Right cardiac atrium (tissue), 5 donors: ENCODE results near the gene URB1. TPM values are rescaled to one million over a fixed set of nuclear protein-coding genes. Genes with fewer than 3 reads are reported as not detected.

Experiments used
- ATAC-seq, 2 donors: fragments of 200-7000 bp; cut with Tn5 transposase; one replicate each; pipeline versions ENCODE4 v1.8.0 to v1.9.1; 2020; ENCODE audit warnings: moderate library complexity in 2 of 2, mild to moderate bottlenecking in 1 of 2
- DNase-seq, 3 donors: peaks; one replicate each; pipeline ENCODE4 v3.0.0-alpha.2; 2020
- H3K27ac ChIP-seq: one replicate; pipeline ENCODE4 v1.5.1; 2013; ENCODE audit warnings: mild to moderate bottlenecking, low read length, control low read depth, moderate library complexity
- H3K27me3 ChIP-seq: one replicate; pipeline ENCODE4 v1.6.1; 2013; ENCODE audit not compliant: control insufficient read depth, insufficient read depth
- H3K4me1 ChIP-seq: one replicate; pipeline ENCODE4 v1.6.1; 2013; ENCODE audit warnings: low read length; ENCODE audit not compliant: control insufficient read depth, insufficient read depth
- H3K4me3 ChIP-seq: one replicate; pipeline ENCODE4 v1.5.1; 2013; ENCODE audit warnings: low read length, control low read depth
- H3K9me3 ChIP-seq: one replicate; pipeline ENCODE4 v1.6.1; 2013; ENCODE audit warnings: low read length; ENCODE audit not compliant: control insufficient read depth
- WGBS: extraction: QIAGEN DNeasy Blood & Tissue Kit; methylation state at CpG from one replicate; pipeline ENCODE4 v1.1.7; 2013; 5-methylcytosine and 5-hydroxymethylcytosine counted together
- intact Hi-C, 4 donors: fragments of 100-400 bp; cut with DNase I; formaldehyde crosslinking; loops; one replicate each; pipeline versions ENCODE4 v1.11.0 to v1.14.0; 2022 to 2023
- polyA plus RNA-seq: library from polyadenylated mRNA; stranded (reverse); fragments of 200-250 nt; gene quantifications from one replicate; pipeline ENCODE4 v1.2.3, GENCODE V29; 2013
- total RNA-seq, 4 donors: library from RNA; stranded (reverse); fragmentation: NEBNext Ultra II Directional; extraction: Animal tissue kit (Norgen Biotek cat#: 25700); gene quantifications; one replicate each; pipeline ENCODE4 v1.2.1, GENCODE V29; 2021
- donor health status: healthy with polysubstance abuse.
- donor health status: DM: no; HTN: yes; CAD: no.
- donor health status: DM: no; HTN: no; CAD: no.
- donor health status: DM: no; HTN: yes; CAD: no; lungs with severe emphysema.
- donor health status: DM: yes; HTN: yes; CAD: no.

The URB1 gene
- total and polyA plus RNA-seq, 5 donors, result 3.3 to 13.8 (median 9.8) TPM

DNA sequence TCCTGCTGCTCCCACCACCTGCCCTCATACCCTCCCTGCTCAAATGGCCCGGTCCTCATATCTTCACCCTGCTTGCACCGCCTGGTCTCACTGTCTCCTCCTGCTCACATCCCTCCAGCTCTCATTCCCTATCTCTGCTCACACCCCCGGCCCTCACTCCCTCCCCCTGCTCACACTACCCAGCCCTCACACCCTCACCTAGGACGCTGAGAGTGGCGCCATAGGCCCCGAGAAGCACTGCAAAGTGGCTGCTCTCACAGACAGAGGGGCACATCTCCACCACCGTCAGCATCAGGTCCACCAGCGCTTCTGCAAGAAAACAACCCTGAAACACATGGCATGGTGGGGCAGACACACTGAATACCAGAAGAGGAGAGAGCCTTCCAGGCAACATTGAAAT lies 55.6 kb downstream of the URB1 start:
- Histone ChIP-seq H3K4me3 (no peak overlapping the region), H3K4me1 (no peaks in the 10 kb centered on the region), H3K27me3 (no peaks in the 10 kb centered on the region), H3K9me3 (no peaks in the 10 kb centered on the region), H3K27ac (no peak overlapping the region)
- WGBS, result 73% methylated on average over 8 of the region's 8 CpGs
- intact Hi-C loops, result no loop called here
- DNase-seq (no peak), ATAC-seq (peak in 1 of 2 donors; percentile 14)

DNA sequence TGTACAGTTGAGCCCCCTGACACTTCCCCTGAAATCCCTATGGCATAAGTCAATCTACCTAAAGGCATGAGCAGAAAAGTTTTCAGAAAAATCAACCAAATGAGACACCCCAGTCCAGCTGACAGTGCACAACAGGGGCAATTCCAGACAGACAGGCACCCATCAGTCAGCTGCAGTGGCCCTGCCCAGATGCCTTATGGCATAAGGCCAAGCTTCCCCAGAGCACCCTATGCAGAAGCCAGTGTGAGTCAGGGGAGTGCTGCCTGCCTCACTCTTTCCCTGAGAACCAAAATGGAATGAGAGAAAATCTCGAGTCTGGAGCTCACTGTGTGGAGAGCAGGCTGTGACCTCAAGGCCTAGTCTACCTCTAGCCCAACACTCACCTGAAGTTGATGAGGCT lies 56.1 kb downstream of the URB1 start:
- Histone ChIP-seq H3K27ac (no peak overlapping the region), H3K4me1 (no peaks in the 10 kb centered on the region), H3K9me3 (no peaks in the 10 kb centered on the region), H3K27me3 (no peaks in the 10 kb centered on the region), H3K4me3 (no peak overlapping the region)
- ATAC-seq (no peak), DNase-seq (no peak)
- 56% methylated on average over 1 of the region's 1 CpG for WGBS
- intact Hi-C loops, result no loop called here

DNA sequence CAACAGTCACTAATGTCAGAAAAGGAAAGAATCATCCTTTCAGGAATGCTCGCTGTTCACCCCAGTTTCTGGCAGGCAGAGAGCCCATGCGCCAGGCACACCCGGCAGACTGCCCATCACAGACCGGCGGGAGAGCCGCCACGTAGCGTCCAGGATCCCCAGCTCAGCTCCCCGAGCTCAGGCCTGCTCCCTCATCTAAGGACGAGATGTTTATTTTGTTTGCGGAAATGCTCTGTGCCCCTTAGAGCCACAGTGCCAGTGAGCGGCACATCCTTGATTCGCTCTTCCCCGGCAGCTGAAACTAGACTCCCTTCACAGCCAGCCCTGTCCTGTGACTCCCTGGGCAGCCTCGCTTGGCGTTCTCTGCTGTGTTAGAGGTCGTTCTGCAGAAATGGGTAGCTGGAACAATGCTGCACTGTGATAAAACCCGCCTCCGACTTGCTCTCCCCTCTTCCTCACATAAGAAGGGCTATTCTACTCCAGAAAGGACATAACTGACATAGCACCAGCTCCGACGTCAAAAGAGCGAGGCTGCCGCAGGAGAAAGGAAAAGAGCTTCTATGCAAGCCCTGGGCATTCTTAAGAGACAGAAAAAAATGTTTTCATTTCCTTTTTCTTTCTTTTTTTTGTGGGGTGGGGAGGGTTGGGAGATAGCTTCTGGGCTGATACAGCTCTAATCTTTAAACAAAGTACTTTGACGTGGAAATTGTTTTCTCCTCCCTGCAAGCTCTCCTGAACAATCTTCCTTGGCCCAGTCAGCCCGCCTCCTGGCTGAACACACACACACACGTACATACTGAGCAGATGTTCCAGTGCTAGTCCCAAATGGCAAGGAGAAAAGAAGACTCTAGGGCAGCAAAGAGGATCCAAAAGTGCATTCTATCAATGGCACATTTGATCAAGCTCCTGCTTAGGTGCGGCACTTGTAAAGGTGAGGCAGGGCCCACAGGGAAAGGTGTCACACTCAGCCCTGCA lies 56.9 kb downstream of the URB1 start:
- Histone ChIP-seq H3K4me3 (no peak overlapping the region), H3K27me3 (no peaks in the 10 kb centered on the region), H3K4me1 (no peaks in the 10 kb centered on the region), H3K9me3 (no peaks in the 10 kb centered on the region), H3K27ac (peak overlapping the region; percentile 17)
- 73% methylated on average over 27 of the region's 27 CpGs for WGBS
- DNase-seq (no peak), ATAC-seq (peak; percentile 24 to 58)
- intact Hi-C loops, result no loop called here

DNA sequence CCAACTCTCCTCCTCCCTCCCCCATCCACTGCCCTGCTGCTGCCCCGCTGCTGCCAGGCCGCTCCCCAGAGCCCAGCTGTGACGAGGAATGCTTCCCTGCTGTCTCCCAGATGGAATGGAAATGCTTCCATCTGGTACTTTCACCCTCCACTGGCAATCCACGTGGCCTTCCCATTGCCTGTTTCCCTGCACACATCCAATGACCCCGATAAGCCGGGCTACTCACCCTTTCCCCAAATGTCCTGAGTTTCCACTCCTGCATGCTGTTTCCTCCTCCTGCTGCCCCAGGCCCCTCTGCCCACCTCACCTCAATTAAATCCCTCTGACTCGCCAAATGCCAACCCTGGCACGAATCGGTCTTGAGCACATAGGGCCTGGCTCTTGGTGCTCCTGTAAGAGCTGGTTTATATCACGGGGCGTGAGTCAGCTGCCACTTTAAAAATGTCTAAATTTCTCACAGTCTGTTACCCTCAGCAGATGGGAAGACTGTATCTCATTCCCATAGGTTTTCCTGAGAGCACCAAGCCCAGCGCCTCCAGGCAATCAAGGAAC lies 57.8 kb downstream of the URB1 start:
- DNase-seq (no peak), ATAC-seq (no peak)
- no peak overlapping the region for H3K27ac ChIP-seq

DNA sequence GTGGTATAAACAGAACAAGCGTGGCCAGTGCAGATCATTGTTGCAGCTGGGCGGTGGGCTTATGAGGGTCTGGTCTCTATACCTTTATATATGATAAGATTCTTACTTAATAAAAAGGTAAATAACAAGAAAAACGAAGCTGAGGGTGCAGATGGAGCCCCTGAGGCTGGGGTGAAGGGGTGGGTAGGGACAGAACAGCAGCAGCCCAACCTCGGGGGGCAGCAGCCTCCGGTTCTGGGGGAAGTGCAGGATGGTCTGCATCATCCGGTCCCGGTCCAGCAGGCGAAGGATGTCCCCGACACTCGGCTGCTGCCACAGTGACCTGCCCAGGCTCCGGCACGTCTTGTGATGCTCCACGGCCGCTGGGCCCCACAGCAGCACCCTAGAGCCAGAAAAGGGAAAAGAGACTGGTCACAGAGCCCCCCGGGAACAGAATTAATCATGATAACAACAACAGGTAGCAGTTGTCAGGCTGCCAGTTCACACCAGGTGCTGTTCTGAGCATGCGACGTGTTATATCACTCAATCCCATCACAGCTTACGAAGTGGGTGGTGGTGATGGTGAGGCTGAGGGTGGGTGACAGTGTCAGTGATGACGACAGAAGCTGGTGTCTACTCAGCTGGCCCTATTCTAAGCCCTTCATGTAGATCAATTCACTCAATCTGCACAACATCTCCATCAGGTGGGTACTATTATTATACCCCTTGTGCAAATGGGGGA lies 58.7 kb downstream of the URB1 start:
- Histone ChIP-seq H3K4me1 (peaks cover 2% of the 10 kb centered on the region), H3K9me3 (no peaks in the 10 kb centered on the region), H3K4me3 (no peak overlapping the region), H3K27me3 (no peaks in the 10 kb centered on the region), H3K27ac (no peak overlapping the region)
- intact Hi-C loops, result no loop called here
- WGBS, result 92% methylated on average over 19 of the region's 19 CpGs
- DNase-seq (peak in 1 of 3 donors; percentile 45), ATAC-seq (no peak)

More for the DNA sequence above, 57.8 kb downstream of the URB1 start:
- Histone ChIP-seq H3K9me3 (no peaks in the 10 kb centered on the region), H3K27me3 (no peaks in the 10 kb centered on the region), H3K4me1 (no peaks in the 10 kb centered on the region), H3K4me3 (no peak overlapping the region)
- intact Hi-C loops, result no loop called here
- WGBS, result 83% methylated on average over 12 of the region's 12 CpGs

DNA sequence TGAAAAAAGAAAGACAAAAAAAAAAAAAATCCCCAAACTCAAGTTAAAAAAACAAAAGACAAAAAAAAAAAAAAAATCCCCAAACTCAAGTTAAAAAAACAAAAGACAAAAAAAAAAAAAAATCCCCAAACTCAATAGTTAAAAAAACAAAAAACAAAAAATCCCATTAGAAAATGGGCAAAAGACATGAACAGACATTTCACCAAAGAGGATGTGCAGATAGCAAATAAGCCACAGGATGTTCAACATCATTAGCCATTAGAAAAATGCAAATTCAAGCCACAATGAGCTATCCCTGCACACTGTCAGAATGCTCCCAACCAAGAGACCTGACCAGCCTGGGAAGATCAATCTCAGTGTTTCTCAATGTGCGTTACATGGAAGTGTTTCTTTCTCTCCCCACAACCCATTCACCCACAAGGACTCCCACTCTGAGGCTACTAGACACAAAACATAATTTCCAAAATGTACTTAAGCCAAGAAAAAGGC lies 60.3 kb downstream of the URB1 start:
- intact Hi-C loops, result no loop called here
- no peaks in the 10 kb centered on the region for H3K9me3 ChIP-seq
- no peak overlapping the region for H3K4me3 ChIP-seq
- WGBS, result 98% methylated on average over 1 of the region's 1 CpG
- ATAC-seq, result no peak
- H3K27ac ChIP-seq, result no peak overlapping the region
- no peak for DNase-seq
- H3K27me3 ChIP-seq, result no peaks in the 10 kb centered on the region
- peaks cover 6% of the 10 kb centered on the region for H3K4me1 ChIP-seq

DNA sequence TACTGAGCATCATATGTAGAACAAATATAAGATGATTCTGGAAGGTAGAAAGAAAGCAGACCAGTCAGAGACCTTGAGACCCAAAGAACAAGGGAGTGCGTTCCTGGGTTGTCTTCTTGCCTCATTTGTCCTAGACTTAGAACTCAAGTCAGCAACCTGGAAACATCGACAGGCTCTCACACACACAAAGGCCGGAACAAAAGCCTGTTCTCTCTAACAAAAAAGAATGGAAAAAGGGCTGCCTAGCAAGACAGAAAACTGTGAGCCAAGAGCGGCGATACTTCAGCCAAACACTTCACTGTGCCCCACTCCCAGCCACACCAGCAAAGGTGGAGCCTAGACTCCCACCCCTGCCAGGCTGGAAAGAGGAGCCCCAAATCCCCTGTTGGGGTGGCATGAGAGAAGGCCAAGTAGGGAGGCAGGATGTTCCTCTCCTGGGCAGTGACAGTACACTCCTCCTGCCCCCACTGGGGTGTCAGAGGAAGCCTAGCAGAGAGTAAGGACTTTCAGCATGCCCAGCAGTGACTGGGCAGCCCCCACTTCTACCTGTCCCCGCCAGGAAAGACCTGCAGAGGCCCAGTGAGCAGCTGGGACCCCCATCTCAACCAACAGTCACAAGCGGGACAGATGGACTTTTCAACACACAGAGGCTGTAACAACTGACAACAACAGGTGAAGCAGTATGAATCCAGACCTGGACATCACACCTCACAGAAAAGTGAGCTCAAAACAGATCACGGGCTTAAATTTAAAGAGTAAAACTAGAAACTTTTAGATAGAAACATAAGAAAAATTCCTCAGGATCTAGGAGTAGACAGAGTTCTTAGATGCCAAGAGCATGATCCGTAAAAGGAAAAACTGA lies 61.1 kb downstream of the URB1 start:
- H3K9me3 ChIP-seq, result no peaks in the 10 kb centered on the region
- no peak for ATAC-seq
- no peak overlapping the region for H3K27ac ChIP-seq
- no peak for DNase-seq
- intact Hi-C loops, result no loop called here
- peaks cover 6% of the 10 kb centered on the region for H3K4me1 ChIP-seq
- WGBS, result 87% methylated on average over 9 of the region's 9 CpGs
- H3K4me3 ChIP-seq, result no peak overlapping the region
- H3K27me3 ChIP-seq, result no peaks in the 10 kb centered on the region

DNA sequence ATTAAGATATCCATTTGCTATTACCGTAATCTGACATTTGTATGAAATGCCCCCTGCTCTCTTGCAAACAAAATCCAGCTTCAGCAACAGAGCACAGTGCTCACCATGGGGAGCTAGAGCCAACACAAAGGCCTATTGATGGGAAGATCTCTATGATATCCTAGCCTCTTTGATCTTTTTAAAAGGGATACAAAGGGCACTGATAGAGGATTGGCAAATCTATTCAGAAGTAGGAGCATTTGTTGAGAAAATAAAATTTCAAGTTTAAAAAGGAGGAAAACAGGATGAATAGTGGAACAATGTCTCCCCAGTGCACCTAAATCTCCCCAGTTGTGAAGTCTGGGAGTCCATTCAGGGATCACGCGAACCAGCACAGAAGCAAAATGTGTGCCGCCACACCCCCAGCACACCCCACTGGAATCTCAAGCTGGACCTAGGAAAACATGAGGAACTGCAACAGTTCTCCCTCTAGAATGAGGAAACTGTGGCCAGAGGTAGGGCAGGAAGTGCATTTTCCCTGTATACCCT lies 62.0 kb downstream of the URB1 start:
- 96% methylated on average over 4 of the region's 4 CpGs for WGBS
- ATAC-seq (no peak), DNase-seq (no peak)
- Histone ChIP-seq H3K4me3 (no peak overlapping the region), H3K27ac (no peak overlapping the region), H3K27me3 (no peaks in the 10 kb centered on the region), H3K9me3 (no peaks in the 10 kb centered on the region), H3K4me1 (peaks cover 6% of the 10 kb centered on the region)
- intact Hi-C loops, result no loop called here

DNA sequence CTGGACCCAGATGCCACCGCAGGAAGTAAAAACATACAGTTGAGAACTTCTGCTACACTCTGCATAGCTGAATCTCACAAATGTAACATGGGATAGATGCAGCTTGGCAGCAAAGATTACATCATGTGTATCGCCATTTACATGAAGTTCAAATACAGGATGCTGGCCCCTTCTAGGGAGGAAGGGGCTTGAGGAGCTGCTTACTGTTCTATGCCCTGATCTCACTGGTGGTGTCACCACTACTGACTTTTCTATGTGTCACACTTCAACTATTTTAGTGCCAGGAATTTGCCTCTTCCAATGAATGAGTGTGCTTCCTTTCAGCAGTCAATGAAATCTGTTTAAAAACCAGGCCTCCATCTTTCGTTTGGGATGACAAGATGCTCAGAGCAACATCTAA lies 63.0 kb downstream of the URB1 start:
- WGBS, result 79% methylated on average over 3 of the region's 3 CpGs
- Histone ChIP-seq H3K27ac (no peak overlapping the region), H3K9me3 (no peaks in the 10 kb centered on the region), H3K4me1 (peaks cover 6% of the 10 kb centered on the region), H3K27me3 (no peaks in the 10 kb centered on the region), H3K4me3 (no peak overlapping the region)
- no peak for DNase-seq
- ATAC-seq, result peak in 1 of 2 donors; percentile 18
- intact Hi-C loops, result no loop called here

DNA sequence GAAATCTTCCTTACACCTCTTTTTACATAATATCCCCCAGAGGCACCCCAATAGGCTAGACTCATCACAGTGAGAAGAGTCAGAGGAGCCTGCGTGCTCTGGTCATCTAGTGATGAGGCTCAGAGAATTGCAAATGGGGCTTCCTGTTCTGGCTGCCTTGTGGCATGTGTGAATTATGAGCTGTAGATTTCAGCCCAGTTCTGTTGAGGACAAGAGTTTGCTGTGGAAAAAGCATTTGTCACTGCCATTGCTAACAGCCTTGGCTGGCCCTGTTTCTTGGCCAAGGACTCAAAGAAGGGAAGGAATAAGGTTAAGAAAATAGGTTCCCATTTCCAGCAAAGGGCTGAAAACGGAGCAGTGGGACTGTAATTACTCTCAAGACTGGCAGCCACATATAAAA lies 63.5 kb downstream of the URB1 start:
- no peaks in the 10 kb centered on the region for H3K9me3 ChIP-seq
- peak; percentile 24 to 56 for ATAC-seq
- WGBS, result 57% methylated on average over 2 of the region's 2 CpGs
- no peak for DNase-seq
- no peaks in the 10 kb centered on the region for H3K27me3 ChIP-seq
- peak overlapping the region; percentile 88 for H3K27ac ChIP-seq
- intact Hi-C loops, result no loop called here
- H3K4me3 ChIP-seq, result no peak overlapping the region
- H3K4me1 ChIP-seq, result peaks cover 6% of the 10 kb centered on the region
